Ovary (tissue), 9 donors: ENCODE measurements around the gene XG. TPM values are rescaled to one million over a fixed set of nuclear protein-coding genes. Genes with fewer than 3 reads are reported as not detected.

Experiments used
- DNase-seq, 5 donors: peaks; one replicate each; pipeline ENCODE4 v3.0.0-alpha.2; 2019 to 2020
- H3K27ac ChIP-seq, 2 donors: fragments of 200-600 bp; one replicate each; pipeline versions ENCODE4 v1.5.1 to v1.8.0; 2019 to 2022
- H3K27me3 ChIP-seq: fragments of 200-600 bp; one replicate; pipeline ENCODE4 v1.8.0; 2022
- H3K36me3 ChIP-seq: fragments of 200-600 bp; sonication (generic); one replicate; pipeline ENCODE4 v1.5.1; 2019
- H3K4me1 ChIP-seq: one replicate; pipeline ENCODE4 v1.8.1; 2013; ENCODE audit warnings: mild to moderate bottlenecking, moderate library complexity; ENCODE audit not compliant: insufficient read depth
- H3K4me3 ChIP-seq: fragments of 200-600 bp; sonication (generic); one replicate; pipeline ENCODE4 v1.5.1; 2017
- H3K9me3 ChIP-seq, 2 donors: fragments of 200-600 bp in 1 of 2; sonication (generic) in 1 of 2; one replicate each; pipeline versions ENCODE4 v1.5.1 to v1.8.1; 2013 to 2019; ENCODE audit warnings: mild to moderate bottlenecking in 1 of 2, moderate library complexity in 1 of 2
- EP300 ChIP-seq: sonication (generic); formaldehyde crosslinking; IDR thresholded peaks from one replicate; pipeline ENCODE4 v1.6.1; 2017; ENCODE audit warnings: antibody characterized with exemption
- POLR2A ChIP-seq: fragments of 450-650 bp; IDR thresholded peaks from one replicate; pipeline ENCODE4 v1.6.1; 2017; ENCODE audit warnings: antibody characterized with exemption, mild to moderate bottlenecking, moderate library complexity
- WGBS, 3 donors: extraction: QIAGEN DNeasy Blood & Tissue Kit in 1 of 3; methylation state at CpG; one replicate each; pipeline versions ENCODE4 v1.1.5 to v1.1.7; 2013 to 2017; 5-methylcytosine and 5-hydroxymethylcytosine counted together
- intact Hi-C, 4 donors: fragments of 100-400 bp; cut with DNase I; formaldehyde crosslinking; loops; one replicate each; pipeline versions ENCODE4 v1.11.0 to v1.15.1; 2022 to 2023
- polyA plus RNA-seq, 2 donors: library from polyadenylated mRNA; stranded (reverse); fragments of 200-250 nt in 1 of 2; fragments of 350-450 nt in 1 of 2; fragmentation: Illumina TruSeq in 1 of 2; extraction: RNeasy Lipid Tissue Mini Kit (QIAGEN cat#74804) in 1 of 2; gene quantifications; one replicate each; pipeline ENCODE4 v1.2.3, GENCODE V29; 2013 to 2014
- total RNA-seq, 7 donors: library from RNA; depleted of rRNA in 2 of 7; stranded (reverse); fragments of >200 nt in 2 of 7; fragmentation: NEBNext Ultra II Directional in 3 of 7; extraction: Animal tissue kit (Norgen Biotek cat#: 25700) in 3 of 7; gene quantifications; one replicate each; pipeline versions ENCODE4 v1.1.0 to v1.2.4, GENCODE V29; 2016 to 2023
- TF ChIP-seq, protein P1 (sequence below), 3 donors: fragments of 450-650 bp in 2 of 3; fragments of 200-600 bp in 1 of 3; IDR thresholded peaks; one replicate each; pipeline versions ENCODE4 v1.5.1 to v1.8.0; 2016 to 2022; ENCODE audit warnings: antibody characterized with exemption in 3 of 3, mild to moderate bottlenecking in 1 of 3
- donor health status: DM: no; HTN: no; CAD: no; lungs with moderate emphysema.
- donor health status: DM: no; HTN: no; CAD: no.
- donor health status: Bipolar disorder and iron deficiency.
- donor health status: DM: yes; HTN: yes; CAD: no.
- donor health status: DM: no; HTN: no; CAD: no.
- donor health status: DM: yes; HTN: yes; CAD: no.

XG gene
- total and polyA plus RNA-seq, 9 donors, result 0.15 to 0.98 (median 0.27) TPM; not detected in 2

DNA sequence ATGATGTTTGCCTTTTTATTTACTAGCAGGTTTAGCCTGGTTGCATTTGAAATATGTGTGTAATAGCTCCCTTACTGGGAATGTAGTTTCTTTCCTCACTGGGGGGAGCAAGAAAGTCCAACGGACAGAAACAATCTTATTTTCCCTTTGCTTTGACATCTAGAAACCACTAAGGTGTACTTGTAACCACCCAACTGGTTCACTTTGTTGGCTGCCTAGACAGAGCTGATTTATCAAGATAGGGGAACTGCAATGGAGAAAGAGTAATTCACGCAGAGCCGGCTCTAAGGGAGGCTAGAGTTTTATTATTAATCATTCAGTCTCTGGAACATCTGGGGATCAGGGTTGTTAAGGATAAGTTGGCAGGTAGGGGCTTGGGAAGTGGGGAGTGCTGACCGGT is 30.3 kb downstream of the XG start:
- H3K9me3 ChIP-seq, result no peaks in the 10 kb centered on the region
- 47 to 55% (median 48%) methylated on average over 4 of the region's 4 CpGs for WGBS, 3 donors
- no peak overlapping the region for H3K4me3 ChIP-seq
- no peaks in the 10 kb centered on the region for H3K36me3 ChIP-seq
- no peak for DNase-seq
- no peaks in the 10 kb centered on the region for H3K4me1 ChIP-seq
- H3K27ac ChIP-seq, result no peak overlapping the region
- intact Hi-C loops, result no loop called here
- TF ChIP-seq, protein P1, sequence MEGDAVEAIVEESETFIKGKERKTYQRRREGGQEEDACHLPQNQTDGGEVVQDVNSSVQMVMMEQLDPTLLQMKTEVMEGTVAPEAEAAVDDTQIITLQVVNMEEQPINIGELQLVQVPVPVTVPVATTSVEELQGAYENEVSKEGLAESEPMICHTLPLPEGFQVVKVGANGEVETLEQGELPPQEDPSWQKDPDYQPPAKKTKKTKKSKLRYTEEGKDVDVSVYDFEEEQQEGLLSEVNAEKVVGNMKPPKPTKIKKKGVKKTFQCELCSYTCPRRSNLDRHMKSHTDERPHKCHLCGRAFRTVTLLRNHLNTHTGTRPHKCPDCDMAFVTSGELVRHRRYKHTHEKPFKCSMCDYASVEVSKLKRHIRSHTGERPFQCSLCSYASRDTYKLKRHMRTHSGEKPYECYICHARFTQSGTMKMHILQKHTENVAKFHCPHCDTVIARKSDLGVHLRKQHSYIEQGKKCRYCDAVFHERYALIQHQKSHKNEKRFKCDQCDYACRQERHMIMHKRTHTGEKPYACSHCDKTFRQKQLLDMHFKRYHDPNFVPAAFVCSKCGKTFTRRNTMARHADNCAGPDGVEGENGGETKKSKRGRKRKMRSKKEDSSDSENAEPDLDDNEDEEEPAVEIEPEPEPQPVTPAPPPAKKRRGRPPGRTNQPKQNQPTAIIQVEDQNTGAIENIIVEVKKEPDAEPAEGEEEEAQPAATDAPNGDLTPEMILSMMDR (IDR thresholded peaks at IDR 0.05), result no peak
- no peak for TF ChIP-seq EP300
- no peak for TF ChIP-seq POLR2A
- H3K27me3 ChIP-seq, result no peaks in the 10 kb centered on the region

- H3K36me3 ChIP-seq, result no peaks in the 10 kb centered on the region
- no peaks in the 10 kb centered on the region for H3K27me3 ChIP-seq
- TF ChIP-seq EP300, result no peak
- TF ChIP-seq, protein P1 (IDR thresholded peaks at IDR 0.05), result no peak
- no peak for TF ChIP-seq POLR2A
- H3K9me3 ChIP-seq, result no peaks in the 10 kb centered on the region
- H3K27ac ChIP-seq, result no peak overlapping the region
- intact Hi-C loops, result no loop called here
- WGBS, 3 donors, result 45 to 49% (median 49%) methylated on average over 4 of the region's 4 CpGs
- H3K4me3 ChIP-seq, result no peak overlapping the region
- DNase-seq, result no peak
- no peaks in the 10 kb centered on the region for H3K4me1 ChIP-seq
These were observed 30.9 kb downstream of the XG start for GRCh38 chrX:2782778-2783177.

- Histone ChIP-seq H3K27me3 (no peaks in the 10 kb centered on the region), H3K4me3 (no peak overlapping the region), H3K36me3 (no peaks in the 10 kb centered on the region), H3K9me3 (no peaks in the 10 kb centered on the region), H3K27ac (no peak overlapping the region), H3K4me1 (no peaks in the 10 kb centered on the region)
- WGBS, 3 donors, result 67 to 76% (median 69%) methylated on average over 6 of the region's 6 CpGs
- intact Hi-C loops, result no loop called here
- no peak for DNase-seq
- TF ChIP-seq EP300, result no peak
These were observed 32.2 kb downstream of the XG start for GRCh38 chrX:2784026-2784425.

DNA sequence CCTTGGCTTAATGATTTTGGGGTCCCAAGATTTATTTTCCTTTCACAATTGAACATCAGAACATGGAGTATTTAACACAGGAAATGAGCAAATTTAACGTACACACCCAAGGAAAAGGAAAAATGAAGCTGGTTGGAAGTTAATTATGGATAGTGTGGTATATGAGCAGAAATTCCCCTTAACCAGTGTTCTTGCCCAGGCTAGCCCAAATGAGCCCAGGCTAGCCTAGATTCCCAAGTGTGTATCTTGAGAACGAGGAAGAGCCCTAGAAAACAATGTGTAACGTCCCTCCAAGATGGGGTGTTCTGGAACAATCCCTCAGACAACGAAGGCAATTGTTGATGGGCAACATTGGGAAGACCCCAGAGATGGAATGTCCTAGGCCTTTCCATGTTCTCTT is 33.7 kb downstream of the XG start:
- no peaks in the 10 kb centered on the region for H3K9me3 ChIP-seq
- intact Hi-C loops, result no loop called here
- no peak overlapping the region for H3K4me3 ChIP-seq
- DNase-seq, result no peak
- no peaks in the 10 kb centered on the region for H3K27me3 ChIP-seq
- no peak for TF ChIP-seq EP300
- TF ChIP-seq, protein P1 (IDR thresholded peaks at IDR 0.05), result no peak
- no peak for TF ChIP-seq POLR2A
- no peaks in the 10 kb centered on the region for H3K36me3 ChIP-seq
- WGBS, 3 donors, result 74 to 81% (median 81%) methylated on average over 4 of the region's 4 CpGs
- no peaks in the 10 kb centered on the region for H3K4me1 ChIP-seq
- H3K27ac ChIP-seq, result no peak overlapping the region

DNA sequence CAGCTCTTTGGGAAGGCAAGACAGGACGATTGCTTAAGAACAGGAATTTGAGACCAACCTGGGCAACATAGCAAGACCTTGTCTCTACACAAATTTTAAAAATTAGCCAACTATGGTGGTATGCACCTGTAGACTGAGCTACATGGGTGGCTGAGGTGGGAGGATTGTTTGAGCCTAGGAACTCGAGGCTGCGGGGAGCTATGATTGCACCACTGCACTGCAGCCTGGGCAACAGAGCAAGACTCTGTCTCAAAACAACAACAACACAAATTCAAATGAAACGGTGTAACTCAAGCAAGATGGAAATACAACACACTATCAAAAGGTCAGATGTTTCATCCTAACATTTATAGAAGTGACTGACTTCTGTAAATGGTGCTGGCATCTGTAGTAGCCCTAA is 37.1 kb downstream of the XG start:
- no peaks in the 10 kb centered on the region for H3K9me3 ChIP-seq
- no peaks in the 10 kb centered on the region for H3K27me3 ChIP-seq
- no peak overlapping the region for H3K27ac ChIP-seq
- intact Hi-C loops, result no loop called here
- H3K4me1 ChIP-seq, result no peaks in the 10 kb centered on the region
- TF ChIP-seq, protein P1 (IDR thresholded peaks at IDR 0.05), result no peak
- TF ChIP-seq EP300, result no peak
- TF ChIP-seq POLR2A, result no peak
- 71 to 76% (median 73%) methylated on average over 4 of the region's 4 CpGs for WGBS, 3 donors
- no peak overlapping the region for H3K4me3 ChIP-seq
- DNase-seq, result no peak
- H3K36me3 ChIP-seq, result no peaks in the 10 kb centered on the region
